DMS79 treated with DMSO at 0.1 percent for 48 hours (cell line): ENCODE measurements around the gene TLL1.

Experiments
- DNase-seq: peaks from one replicate; lab custom pipeline; 2025; lab: John Stamatoyannopoulos, UW

TLL1 gene

DNA sequence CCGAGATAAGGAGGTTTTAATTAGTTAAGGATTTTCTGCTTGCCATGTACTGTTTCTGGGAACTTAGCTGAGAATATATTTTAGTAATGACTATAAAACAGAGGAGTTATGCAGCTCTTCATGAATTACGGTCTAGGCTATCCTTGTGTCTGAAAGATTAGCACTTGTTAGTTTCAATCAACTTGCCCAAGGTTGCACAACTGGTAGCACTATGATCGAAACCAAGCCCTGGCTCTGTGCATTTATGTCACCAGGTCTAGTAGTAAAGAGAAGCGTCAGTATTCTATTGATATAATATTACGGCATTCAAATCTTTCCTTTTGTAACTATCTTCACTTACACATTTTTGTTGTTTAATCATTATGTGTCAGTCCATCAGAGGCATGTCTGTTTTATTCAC, 176.0 kb downstream of the TLL1 start:
- no peak for DNase-seq

- DNase-seq: no peak
Measured at GRCh38 chr4:166064721-166065120, 191.7 kb downstream of the TLL1 start.

GRCh38 chr4:166065324-166065723, 192.3 kb downstream of the TLL1 start:
- DNase-seq: no peak

- no peak for DNase-seq
Measured at GRCh38 chr4:166066936-166067335, 193.9 kb downstream of the TLL1 start.

DNA sequence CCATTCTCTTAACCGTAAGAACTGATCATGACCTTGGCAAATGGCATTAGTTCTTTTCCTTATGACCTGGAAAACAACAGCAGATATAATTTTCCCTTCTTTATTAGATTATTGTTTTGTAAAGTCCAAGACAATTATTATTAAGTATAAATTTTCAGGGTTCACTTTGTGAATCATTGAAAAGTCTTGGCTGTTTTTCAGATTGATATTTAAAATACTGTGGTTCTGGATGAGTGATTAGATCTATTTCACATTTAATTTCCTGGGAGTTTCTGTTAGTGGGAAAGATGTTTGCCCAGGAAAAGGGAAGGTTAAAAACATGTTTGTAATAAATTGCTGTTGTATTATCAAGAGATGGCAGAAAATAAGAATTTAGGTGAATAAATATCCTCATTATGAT, 194.9 kb downstream of the TLL1 start:
- DNase-seq: no peak

- no peak for DNase-seq
Measured at GRCh38 chr4:166073783-166074182, 200.7 kb downstream of the TLL1 start.

DNA sequence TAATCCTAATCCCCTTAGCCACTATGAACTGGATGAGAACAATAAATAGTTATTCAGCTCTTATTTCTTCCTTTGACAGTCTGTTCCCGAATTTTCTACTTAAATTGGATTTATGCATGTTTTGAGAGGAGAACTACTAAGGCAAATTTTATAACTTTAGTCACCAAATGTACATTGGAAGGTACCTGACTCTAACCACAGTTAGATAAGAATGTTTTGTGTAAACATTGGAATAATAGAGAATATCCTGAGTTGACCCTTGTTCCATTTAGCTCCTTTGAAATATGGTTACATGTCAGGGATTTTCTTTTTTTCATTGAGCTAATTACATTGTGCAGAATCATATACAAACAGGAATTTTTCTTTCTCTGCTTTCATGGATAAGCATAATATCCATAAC, 202.6 kb downstream of the TLL1 start:
- DNase-seq: no peak

- DNase-seq: no peak
Measured at GRCh38 chr4:166077782-166078181, 204.7 kb downstream of the TLL1 start.

DNA sequence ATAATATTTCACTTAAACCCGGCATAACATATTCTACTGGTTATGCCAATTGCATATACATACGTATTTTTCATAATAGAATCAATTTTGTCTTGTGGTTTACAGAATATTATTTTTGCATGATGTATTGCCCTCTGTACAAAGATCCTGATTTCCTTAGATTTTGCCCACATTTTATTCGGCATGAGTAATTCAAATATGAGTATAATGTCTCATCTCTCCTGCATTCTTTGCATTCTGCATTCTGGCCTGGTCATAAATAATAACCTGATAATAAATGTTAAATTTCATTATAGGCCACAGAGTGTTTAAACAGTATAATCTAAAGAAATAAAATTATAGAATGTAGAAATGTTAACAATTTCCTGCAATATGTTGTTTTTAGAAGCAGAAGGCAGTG, 205.3 kb downstream of the TLL1 start:
- no peak for DNase-seq

DNA sequence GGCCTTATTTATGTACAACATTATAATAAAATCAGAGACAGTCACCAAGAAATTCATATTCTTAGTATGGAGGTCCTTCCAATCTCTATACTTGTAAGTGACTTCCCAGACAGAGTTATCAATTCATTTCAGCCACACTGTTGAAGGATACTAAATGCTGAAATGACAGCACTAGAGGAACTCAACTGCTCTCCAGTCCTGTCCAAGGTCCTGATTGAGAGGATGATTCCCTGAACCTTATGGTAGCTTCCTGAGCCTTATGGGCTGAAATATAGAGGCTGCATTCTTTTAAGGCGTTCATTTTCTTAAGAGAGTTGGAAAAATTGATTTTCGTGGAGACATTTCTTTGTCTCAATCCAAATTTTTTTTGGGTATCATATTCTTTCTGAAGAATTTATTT, 205.9 kb downstream of the TLL1 start:
- DNase-seq: no peak

DNA sequence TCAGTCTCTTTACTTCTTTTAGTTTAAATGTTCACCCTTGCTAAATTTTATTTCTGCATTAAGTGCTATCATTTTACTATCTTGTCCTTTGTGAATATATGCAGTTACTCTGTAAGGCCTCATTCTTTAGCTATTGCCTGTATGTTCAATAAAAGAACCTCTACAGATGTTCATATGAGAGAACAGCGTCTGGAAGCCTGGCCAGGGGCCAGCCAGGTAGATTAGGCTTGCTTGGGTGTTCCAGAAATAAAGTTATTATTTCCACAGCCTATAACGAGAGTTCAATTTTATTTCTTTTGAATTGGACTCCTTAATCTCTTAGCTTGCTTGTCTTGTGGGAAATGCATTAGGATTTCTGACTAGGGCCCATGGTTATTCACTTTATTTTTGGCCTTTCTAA, 214.5 kb downstream of the TLL1 start:
- no peak for DNase-seq

GRCh38 chr4:166088576-166088975, 215.5 kb downstream of the TLL1 start:
- DNase-seq: no peak

- no peak for DNase-seq
Measured at GRCh38 chr4:166091146-166091545, 218.1 kb downstream of the TLL1 start.

- peak; percentile 10 for DNase-seq
Measured at GRCh38 chr4:166091912-166092510, 219.0 kb downstream of the TLL1 start.

- DNase-seq: no peak
Measured at GRCh38 chr4:166092797-166093290, 219.8 kb downstream of the TLL1 start.

- DNase-seq: no peak
Measured at GRCh38 chr4:166104623-166105022, 231.6 kb downstream of the TLL1 start.

- DNase-seq: no peak
Measured at GRCh38 chr4:166121897-166122296, 248.9 kb downstream of the TLL1 start.

GRCh38 chr4:166123546-166123945, 250.5 kb downstream of the TLL1 start:
- DNase-seq: no peak

DNA sequence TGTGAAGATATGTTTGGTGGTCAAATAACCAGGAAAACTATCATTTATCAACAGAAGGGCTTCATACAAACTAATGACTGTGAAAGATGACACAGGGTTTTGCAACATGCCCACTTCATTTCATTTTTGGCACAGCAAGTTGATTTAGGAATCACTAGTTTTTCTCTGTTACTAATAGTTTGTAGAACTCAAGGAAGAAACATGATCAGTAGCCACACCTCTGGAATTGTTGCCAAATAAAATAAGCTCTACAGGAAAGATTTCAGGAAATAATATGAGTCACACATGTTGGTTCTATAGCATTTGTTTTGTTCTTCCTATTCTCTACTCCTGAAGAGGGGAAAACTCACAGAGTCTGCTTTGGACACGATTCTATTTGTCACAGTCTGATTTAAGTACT, 255.4 kb downstream of the TLL1 start:
- DNase-seq: no peak

- DNase-seq: no peak
Measured at GRCh38 chr4:166134285-166134684, 261.2 kb downstream of the TLL1 start.

DNA sequence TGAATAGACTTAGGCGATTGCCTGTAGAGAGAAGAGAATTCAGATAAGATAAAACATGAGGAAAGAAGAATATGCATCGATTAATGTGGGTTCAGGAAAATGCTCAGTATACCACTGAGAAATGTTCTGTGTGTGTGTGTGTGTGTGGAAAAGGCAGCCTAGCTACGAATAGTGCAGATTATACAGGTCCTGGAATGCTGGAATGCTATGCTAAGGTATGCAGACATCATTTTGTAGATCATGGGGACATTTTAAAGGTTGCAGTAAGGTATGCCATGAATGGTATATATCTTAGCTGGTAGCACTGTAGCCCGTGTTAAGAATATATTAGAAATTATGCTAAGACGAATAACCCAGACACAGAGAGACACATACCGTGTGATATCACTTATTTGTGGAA, 267.9 kb downstream of the TLL1 start:
- DNase-seq: no peak

DNA sequence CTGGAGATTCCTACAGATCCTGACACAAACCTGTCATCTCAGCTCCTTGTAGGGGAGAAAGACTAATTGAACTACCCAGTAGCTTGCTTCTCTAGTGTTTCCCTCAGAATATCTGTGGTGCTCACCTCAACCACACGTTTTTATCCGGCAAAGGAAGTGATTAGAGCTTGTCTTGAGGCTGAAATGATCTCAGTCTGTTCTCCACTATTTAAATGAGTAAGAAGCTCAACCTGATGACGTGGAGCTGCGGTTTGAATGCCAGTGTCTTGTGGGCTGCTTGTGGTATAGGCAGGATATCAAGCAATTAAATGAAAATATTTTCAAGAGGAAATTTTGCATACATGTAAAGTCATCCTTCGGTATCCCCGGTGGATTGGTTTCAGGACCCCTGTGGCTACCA, 270.2 kb downstream of the TLL1 start:
- DNase-seq: no peak

- no peak for DNase-seq
Measured at GRCh38 chr4:166144607-166145006, 271.6 kb downstream of the TLL1 start.

DNA sequence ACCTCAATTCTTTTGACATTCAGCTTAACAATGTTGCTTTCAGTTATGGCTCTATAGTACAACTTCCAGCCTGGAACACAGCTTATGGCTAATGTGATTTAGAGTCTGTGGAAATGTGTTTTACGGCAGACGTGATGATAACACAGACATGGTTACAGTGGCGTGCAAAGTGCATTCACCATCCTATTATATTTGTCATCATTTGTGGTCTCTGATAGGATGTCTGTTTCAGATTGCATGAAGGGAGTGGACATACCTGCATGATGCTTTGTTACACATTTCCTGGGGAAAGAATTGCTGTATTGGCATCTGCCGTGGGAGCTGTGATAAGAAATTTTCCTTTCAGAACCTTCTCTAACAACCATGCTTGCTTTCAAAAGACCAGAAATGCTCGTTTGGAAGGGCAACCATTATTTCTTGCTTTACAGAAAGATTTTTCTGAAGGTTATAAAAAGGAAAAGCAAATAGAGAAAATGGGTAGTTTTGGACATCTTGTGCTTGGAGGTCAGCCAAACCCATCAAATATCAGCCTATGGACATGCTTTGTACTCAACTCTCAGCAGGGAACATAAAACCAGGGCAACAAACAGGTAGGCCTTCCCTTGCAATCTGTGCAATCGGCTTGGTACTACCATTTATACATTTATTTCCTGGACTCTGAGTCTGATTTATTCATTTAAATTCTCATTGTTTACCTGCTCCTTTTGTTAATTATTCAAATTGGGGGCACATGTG, 273.9 kb downstream of the TLL1 start:
- no peak for DNase-seq
